ENCODE measurements around the gene SPNS2.

SPNS2 gene

GRCh38 chr17:4503283-4504025, 4.8 kb downstream of the SPNS2 start:
- in situ Hi-C loops (cut with HindIII; ENCODE audit: low sequenced_read_pairs): no loop called here

- in situ Hi-C loops (cut with HindIII; ENCODE audit: low sequenced_read_pairs): no loop called here
Observed at GRCh38 chr17:4504188-4504587, 5.5 kb downstream of the SPNS2 start.

GRCh38 chr17:4505187-4505586, 6.5 kb downstream of the SPNS2 start:
- in situ Hi-C loops (cut with HindIII; ENCODE audit: low sequenced_read_pairs): no loop called here

- in situ Hi-C loops (cut with HindIII; ENCODE audit: low sequenced_read_pairs): no loop called here
Observed at GRCh38 chr17:4506175-4506813, 7.6 kb downstream of the SPNS2 start.

- in situ Hi-C loops (cut with HindIII; ENCODE audit: low sequenced_read_pairs): no loop called here
Observed at GRCh38 chr17:4506892-4507291, 8.2 kb downstream of the SPNS2 start.

- in situ Hi-C loops (cut with HindIII; ENCODE audit: low sequenced_read_pairs): no loop called here
Observed at GRCh38 chr17:4507361-4508111, 8.9 kb downstream of the SPNS2 start.

GRCh38 chr17:4508207-4508606, 9.5 kb downstream of the SPNS2 start:
- in situ Hi-C loops (cut with HindIII; ENCODE audit: low sequenced_read_pairs): no loop called here

- in situ Hi-C loops (cut with HindIII; ENCODE audit: low sequenced_read_pairs): no loop called here
Observed at GRCh38 chr17:4509401-4509800, 10.7 kb downstream of the SPNS2 start.

GRCh38 chr17:4509923-4510617, 11.4 kb downstream of the SPNS2 start:
- in situ Hi-C loops (cut with HindIII; ENCODE audit: low sequenced_read_pairs): loop anchor here (10.0 kb wide), 1 partner anchor 85 kb away; no protein-coding TSS in a partner anchor

- in situ Hi-C loops (cut with HindIII; ENCODE audit: low sequenced_read_pairs): loop anchor here (10.0 kb wide), 1 partner anchor 86 kb away; no protein-coding TSS in a partner anchor
Observed at GRCh38 chr17:4510618-4510941, 11.9 kb downstream of the SPNS2 start.

- in situ Hi-C loops (cut with HindIII; ENCODE audit: low sequenced_read_pairs): loop anchor here (10.0 kb wide), 1 partner anchor 87 kb away; no protein-coding TSS in a partner anchor
Observed at GRCh38 chr17:4511199-4511932, 12.7 kb downstream of the SPNS2 start.

GRCh38 chr17:4512156-4513112, 13.8 kb downstream of the SPNS2 start:
- in situ Hi-C loops (cut with HindIII; ENCODE audit: low sequenced_read_pairs): loop anchor here (10.0 kb wide), 1 partner anchor 88 kb away; no protein-coding TSS in a partner anchor

- in situ Hi-C loops (cut with HindIII; ENCODE audit: low sequenced_read_pairs): loop anchor here (10.0 kb wide), 1 partner anchor 89 kb away; no protein-coding TSS in a partner anchor
Observed at GRCh38 chr17:4513113-4514032, 14.7 kb downstream of the SPNS2 start.

- in situ Hi-C loops (cut with HindIII; ENCODE audit: low sequenced_read_pairs): loop anchor here (10.0 kb wide), 1 partner anchor 89 kb away; no protein-coding TSS in a partner anchor
Observed at GRCh38 chr17:4514206-4514605, 15.5 kb downstream of the SPNS2 start.

GRCh38 chr17:4514779-4515178, 16.1 kb downstream of the SPNS2 start:
- in situ Hi-C loops (cut with HindIII; ENCODE audit: low sequenced_read_pairs): loop anchor here (10.0 kb wide), 1 partner anchor 90 kb away; no protein-coding TSS in a partner anchor

GRCh38 chr17:4515501-4515900, 16.8 kb downstream of the SPNS2 start:
- in situ Hi-C loops (cut with HindIII; ENCODE audit: low sequenced_read_pairs): loop anchor here (10.0 kb wide), 1 partner anchor 91 kb away; no protein-coding TSS in a partner anchor

GRCh38 chr17:4516735-4517134, 18.1 kb downstream of the SPNS2 start:
- in situ Hi-C loops (cut with HindIII; ENCODE audit: low sequenced_read_pairs): loop anchor here (10.0 kb wide), 1 partner anchor 92 kb away; no protein-coding TSS in a partner anchor

- in situ Hi-C loops (cut with HindIII; ENCODE audit: low sequenced_read_pairs): loop anchor here (10.0 kb wide), 1 partner anchor 94 kb away; no protein-coding TSS in a partner anchor
Observed at GRCh38 chr17:4518901-4519300, 20.2 kb downstream of the SPNS2 start.
